Embryonic facial prominence (tissue), 1 donor: Measurements from ENCODE around the gene OR6C3.
"Not testable (repeated sequence)": the region's sequence is repeated elsewhere in the genome, so short reads cannot be mapped to it uniquely, and the experiment has no call there.

ENCODE experiments used
- DNase-seq: peaks from one replicate; pipeline ENCODE4 v3.0.0-alpha.2; 2016; ENCODE audit errors: extremely low spot score

Gene OR6C3

GRCh38 chr12:55330446-55330845 is at the start of gene OR6C3:
Gene OR6C3, plus strand, starts transcription at chr12:55330746. Its CDS starts 955 bp downstream, at chr12:55331701.
- no peak for DNase-seq

- no peak for DNase-seq
Measured at GRCh38 chr12:55280991-55281390, 49.6 kb upstream of the OR6C3 start.

GRCh38 chr12:55289999-55290398 is 40.5 kb upstream of the OR6C3 start:
- no peak for DNase-seq

GRCh38 chr12:55296469-55296868 is 34.1 kb upstream of the OR6C3 start, which contains the start of gene OR6C6:
Gene OR6C6, minus strand, starts transcription at chr12:55296569. Its CDS starts 1,337 bp downstream, at chr12:55295232.
- DNase-seq: no peak

- no peak for DNase-seq
Measured at GRCh38 chr12:55314043-55314442, 16.5 kb upstream of the OR6C3 start, which contains the start of gene OR6C1. Gene OR6C1, plus strand, starts transcription at chr12:55314343. Its CDS starts 6,257 bp downstream, at chr12:55320600.

- no peak for DNase-seq
Measured at GRCh38 chr12:55320201-55320600, 10.3 kb upstream of the OR6C3 start.

DNA sequence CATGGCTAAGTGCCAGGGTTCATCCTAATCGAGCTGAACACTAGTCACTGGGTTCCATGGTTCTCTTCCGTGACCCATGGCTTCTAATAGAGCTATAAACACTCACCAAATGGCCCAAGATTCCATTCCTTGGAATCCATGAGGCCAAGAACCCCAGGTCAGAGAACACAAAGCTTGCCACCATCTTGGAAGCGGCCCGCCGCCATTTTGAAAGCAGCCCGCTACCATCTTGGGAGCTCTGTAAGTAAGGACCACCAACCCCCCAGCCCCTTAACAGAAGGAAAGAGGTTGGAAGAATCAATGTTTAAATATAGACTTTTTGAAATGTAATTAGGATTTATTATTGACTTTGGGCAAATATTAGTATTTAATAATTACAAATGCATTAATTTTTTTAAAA is 4.7 kb upstream of the OR6C3 start:
- DNase-seq: not testable (repeated sequence)

GRCh38 chr12:55336002-55336401 is 5.5 kb downstream of the OR6C3 start:
- no peak for DNase-seq

- DNase-seq: not testable (repeated sequence)
Measured at GRCh38 chr12:55355338-55355737, 24.8 kb downstream of the OR6C3 start.

GRCh38 chr12:55362675-55363074 is 32.1 kb downstream of the OR6C3 start, which contains the start of gene OR6C75:
Gene OR6C75, plus strand, starts transcription at chr12:55362975. Its CDS starts 2,136 bp downstream, at chr12:55365111.
- no peak for DNase-seq

DNA sequence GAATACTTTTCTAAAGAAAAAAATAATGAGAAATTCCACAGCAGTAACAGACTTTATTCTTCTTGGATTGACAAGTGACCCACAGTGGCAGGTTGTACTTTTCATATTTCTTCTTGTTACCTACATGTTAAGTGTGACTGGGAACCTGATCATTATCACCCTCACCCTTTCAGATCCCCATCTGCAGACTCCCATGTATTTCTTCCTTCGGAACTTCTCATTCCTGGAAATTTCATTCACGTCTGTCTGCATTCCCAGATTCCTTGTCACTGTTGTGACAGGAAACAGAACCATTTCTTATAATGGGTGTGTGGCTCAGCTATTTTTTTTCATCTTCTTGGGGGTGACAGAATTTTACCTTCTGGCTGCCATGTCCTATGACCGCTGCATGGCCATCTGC is 34.5 kb downstream of the OR6C3 start:
- no peak for DNase-seq

GRCh38 chr12:55372521-55372920 is 42.0 kb downstream of the OR6C3 start:
- no peak for DNase-seq
